HL-60/S4 (cell line): ENCODE data around the gene CFAP20DC.
"Not testable (repeated sequence)": the region's sequence is repeated elsewhere in the genome, so short reads cannot be mapped to it uniquely, and the experiment has no call there.

Experiments
- in situ Hi-C: fragments of 300-500 bp; cut with MboI; formaldehyde crosslinking; loops from 2 replicates; pipeline ENCODE4 v1.14.3; 2022; ENCODE audit warnings: low sequenced_read_pairs

The CFAP20DC gene

GRCh38 chr3:58706395-58707167 is 343.2 kb downstream of the CFAP20DC start:
- in situ Hi-C loops, result no loop called here

DNA sequence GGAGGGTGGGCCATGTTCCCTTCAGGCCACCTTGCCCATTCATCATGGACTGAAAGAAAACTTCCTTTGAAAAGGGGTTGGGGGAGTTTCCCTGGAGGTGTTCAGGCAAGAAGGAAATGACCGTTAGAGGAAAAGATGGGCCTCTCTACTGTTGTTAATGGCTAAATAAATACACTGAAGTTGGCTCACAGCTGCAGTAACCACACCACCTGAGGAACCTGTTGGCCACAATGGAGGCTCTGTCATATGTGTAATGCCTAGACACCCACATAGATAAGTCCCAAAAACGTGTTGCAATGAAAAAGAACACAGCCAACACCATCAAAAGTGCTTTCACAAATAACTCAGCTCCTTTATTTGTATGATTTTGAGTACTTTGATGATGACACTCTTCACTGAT is 345.1 kb downstream of the CFAP20DC start:
- in situ Hi-C loops, result no loop called here

DNA sequence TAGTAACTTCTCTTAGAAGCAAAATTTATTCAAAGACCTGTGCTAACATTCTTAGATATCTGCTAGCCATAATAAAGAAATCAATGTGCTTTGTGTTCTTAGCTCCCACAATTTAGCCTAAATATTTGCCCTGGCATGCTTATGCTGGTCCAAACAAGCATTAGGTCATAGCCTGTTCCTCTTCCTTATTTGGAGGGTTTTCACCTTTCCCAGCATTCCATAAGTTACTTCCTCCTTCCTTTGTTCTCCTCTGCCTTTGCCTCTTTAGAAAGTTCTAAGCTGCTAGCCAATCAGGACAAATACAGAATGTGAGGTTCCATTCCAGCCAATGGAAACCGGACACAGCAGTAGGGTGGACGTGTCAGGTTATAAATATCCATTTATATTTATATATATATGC is 345.5 kb downstream of the CFAP20DC start:
- in situ Hi-C loops, result not testable (repeated sequence)

- in situ Hi-C loops, result no loop called here
These were observed 351.6 kb downstream of the CFAP20DC start for GRCh38 chr3:58698246-58698645.

GRCh38 chr3:58697561-58697960 is 352.3 kb downstream of the CFAP20DC start:
- in situ Hi-C loops, result no loop called here

DNA sequence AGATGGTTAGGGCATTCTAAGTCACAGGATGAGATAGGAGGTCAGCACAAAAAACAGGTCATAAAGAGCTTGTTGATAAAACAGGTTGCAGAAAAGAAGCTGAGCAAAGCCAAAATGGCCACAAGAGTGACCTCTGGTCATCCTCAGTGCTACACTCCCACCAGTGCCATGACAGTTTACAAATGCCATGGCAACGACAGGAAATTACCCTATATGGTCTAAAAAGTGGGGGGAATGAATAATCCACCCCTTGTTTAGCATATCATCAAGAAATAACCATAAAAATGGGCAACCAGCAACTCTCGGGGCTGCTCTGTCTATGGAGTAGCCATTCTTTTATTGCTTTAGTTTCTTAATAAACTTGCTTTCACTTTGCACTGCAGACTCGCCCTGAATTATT is 353.0 kb downstream of the CFAP20DC start:
- in situ Hi-C loops, result not testable (repeated sequence)

DNA sequence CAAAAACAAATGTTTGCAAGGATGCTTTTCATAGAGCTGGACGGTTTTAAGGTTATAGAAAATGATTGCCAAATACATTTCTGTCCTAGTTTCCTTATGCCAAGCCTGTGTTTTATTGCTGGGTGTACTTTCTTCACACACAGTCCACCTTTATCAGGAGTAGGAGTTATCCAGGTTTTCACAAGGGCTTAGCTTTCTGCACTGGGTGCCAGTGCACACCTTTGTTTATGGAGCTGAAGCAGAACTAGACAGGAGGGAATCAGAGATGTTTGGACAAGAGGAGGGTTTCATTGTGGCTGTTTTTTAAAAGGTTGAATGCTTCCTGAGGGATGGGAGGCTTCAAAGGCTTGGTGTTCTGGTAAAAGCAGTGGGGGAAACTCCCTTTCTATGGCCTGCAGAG is 353.7 kb downstream of the CFAP20DC start:
- in situ Hi-C loops, result no loop called here

GRCh38 chr3:58695284-58695683 is 354.5 kb downstream of the CFAP20DC start:
- in situ Hi-C loops, result not testable (repeated sequence)

- in situ Hi-C loops, result no loop called here
These were observed 355.6 kb downstream of the CFAP20DC start for GRCh38 chr3:58693940-58694850.

- in situ Hi-C loops, result no loop called here
These were observed 357.3 kb downstream of the CFAP20DC start for GRCh38 chr3:58692484-58692883.
